NCI-H82 (cell line): ENCODE measurements around the gene COLGALT1.
"Not testable (repeated sequence)": the region's sequence is repeated elsewhere in the genome, so short reads cannot be mapped to it uniquely, and the experiment has no call there.

Source experiments
- DNase-seq: peaks from one replicate; lab custom pipeline; 2025; lab: John Stamatoyannopoulos, UW

The COLGALT1 gene

DNA sequence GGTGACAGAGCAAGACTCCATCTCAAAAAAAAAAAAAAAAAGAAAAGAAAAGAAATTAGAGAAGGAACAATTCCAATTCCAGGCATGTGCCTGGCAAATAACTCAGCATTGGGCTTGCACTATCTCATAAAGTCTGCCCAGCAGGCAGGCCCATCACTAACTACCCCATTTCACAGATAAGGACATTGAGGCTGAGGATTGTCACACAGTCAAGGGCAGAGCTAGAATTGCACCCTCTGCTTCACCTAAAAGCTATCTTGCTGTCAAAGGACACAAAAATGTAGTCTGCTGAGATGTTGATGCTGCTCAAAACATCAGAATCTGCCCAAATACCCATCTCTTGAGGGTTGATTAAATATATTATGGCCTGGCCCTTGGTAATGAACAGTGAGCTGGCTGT lies 20.7 kb upstream of the COLGALT1 start:
- no peak for DNase-seq

DNA sequence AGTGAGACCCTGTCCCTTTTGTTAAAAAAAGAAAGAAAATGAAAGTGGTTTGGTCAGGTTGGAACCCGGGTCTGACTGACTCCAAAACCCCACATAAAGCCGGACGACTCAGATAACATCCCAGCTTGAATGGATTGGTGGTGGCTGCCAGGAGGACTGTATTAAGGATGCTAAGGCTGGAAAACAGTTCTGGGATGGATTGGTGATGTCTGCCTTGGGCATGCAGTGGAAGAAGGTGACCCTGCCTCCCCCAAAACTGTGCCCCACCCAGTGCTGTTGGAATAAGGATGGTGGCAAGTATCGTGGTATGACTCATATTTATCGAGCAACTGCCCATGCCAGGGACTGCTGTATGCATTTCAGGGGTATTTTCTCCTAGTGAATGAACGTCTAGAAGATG lies 18.5 kb upstream of the COLGALT1 start:
- no peak for DNase-seq

DNA sequence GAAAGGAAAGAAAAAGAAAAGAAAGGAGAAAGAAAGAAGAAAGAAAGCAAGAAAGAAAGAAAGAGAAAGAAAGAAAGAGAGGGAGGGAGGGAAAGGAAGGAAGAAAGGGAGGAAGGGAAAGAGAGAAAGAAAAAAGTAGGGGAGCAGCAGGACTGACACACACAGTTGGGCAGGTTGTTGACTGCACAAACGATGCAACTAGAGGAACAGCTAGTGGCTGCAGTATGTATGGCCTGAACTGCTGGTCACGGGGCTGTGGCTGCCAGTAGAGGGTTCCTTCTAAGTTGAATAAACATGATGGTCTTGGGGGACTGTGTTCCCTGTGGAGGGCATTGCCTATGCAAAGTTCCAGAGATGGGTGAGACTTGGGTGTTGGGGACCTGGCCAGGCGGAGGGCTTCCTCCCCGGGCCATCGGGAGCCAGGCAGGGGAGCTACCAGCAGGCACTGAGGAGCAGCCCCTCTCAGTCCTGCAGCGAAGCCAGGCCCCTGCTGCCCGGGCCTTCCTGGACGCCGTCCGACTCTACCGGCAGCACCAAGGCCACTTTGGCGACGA lies 16.7 kb upstream of the COLGALT1 start:
- peak; percentile 49 for DNase-seq

DNA sequence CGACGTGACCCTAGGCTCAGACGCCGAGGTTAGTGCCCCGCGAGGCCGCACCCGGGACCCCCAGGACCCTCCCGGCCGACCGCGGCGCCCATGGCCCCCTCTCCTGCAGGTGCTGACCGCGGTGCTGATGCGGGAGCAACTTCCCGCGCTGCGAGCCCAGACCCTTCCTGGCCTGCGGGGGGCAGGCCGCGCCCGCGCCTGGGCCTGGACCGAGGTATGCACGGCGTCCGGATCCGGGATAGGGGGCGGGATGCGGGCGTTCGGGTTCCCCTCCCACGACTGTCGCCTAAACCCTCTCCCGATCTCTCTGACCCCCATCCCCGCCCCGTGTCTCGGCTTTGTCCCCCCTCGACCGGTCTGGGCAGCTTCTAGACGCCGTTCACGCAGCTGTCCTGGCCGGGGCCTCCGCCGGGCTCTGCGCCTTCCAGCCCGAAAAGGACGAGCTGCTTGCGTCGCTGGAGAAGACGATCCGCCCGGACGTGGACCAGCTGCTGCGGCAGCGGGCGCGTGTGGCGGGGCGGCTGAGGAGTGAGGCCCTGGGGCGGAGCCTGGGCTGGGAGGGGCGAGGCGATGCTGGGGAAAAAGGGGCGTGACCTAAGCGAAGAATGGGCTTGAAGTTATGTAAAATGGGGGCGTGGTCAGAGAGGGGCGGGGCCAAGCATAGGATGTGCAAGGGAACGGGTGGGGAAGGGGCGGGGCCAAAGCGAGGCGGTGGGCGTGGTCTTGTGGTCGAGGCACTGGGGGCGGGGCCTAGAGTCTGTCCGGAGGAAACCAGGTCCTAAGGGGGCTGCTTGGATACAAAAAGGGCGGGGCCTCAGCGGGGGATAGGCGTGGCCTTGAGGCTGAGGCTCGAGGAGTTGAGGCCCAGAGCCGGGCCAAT lies 16.0 kb upstream of the COLGALT1 start:
- peak; percentile 100 for DNase-seq

DNA sequence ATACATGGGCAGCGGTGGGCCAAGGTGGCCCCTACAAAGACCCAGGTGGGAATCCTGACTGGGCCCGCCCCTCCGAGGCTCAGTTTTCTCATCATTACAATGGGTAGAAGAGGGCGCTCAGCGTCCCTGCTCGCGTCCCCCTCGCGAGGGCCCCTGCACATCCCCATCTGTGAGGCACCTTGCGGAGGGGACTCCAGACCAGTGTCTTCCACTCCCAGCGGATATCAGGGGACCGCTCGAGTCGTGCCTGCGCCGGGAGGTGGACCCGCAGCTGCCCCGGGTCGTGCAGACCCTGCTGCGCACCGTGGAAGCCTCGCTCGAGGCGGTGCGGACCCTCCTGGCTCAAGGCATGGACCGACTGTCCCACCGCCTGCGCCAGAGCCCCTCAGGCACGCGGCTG lies 15.3 kb upstream of the COLGALT1 start:
- no peak for DNase-seq

DNA sequence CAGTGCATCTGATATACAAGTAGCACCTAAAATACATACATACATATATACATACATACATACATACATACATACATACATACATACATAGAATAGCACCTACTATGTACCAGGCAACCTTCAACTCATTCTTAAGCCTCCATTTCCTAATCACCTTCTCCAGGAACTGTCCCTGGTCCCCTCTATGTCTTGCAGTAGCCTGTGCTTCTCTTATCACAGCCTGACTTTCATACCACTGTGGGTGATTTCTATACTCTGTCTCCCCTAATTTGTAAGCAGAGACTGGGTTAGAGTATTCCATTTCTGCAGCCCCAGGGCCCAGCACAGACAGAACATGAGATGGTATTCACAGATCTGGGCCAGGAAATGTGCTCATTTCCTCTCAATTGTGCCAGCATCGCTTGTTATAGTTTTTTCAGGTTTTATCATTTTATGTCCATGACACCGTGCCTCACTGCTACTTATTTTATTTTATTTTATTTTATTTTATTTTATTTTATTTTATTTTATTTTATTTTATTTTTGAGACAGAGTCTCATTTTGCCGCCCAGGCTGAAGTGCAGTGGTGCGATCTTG lies 14.2 kb upstream of the COLGALT1 start:
- DNase-seq, result no peak

DNA sequence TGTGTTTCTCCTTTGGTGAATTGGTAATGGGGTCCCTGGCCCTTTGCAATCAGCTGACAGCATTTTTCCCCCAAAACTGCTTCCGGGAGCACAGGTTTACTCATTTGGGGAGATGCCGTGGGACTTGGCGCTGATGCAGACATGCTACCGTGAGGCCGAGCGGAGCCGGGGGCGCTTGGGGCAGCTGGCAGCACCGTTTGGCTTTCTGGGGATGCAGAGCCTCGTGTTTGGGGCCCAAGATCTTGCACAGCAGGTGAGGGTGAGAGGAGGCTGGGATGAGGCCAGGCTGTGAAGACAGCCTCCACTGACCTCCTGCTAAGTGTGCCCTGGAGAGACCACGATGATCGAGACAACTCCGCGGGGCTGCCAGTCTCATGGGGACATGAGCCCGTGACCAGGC lies 13.4 kb upstream of the COLGALT1 start:
- no peak for DNase-seq

DNA sequence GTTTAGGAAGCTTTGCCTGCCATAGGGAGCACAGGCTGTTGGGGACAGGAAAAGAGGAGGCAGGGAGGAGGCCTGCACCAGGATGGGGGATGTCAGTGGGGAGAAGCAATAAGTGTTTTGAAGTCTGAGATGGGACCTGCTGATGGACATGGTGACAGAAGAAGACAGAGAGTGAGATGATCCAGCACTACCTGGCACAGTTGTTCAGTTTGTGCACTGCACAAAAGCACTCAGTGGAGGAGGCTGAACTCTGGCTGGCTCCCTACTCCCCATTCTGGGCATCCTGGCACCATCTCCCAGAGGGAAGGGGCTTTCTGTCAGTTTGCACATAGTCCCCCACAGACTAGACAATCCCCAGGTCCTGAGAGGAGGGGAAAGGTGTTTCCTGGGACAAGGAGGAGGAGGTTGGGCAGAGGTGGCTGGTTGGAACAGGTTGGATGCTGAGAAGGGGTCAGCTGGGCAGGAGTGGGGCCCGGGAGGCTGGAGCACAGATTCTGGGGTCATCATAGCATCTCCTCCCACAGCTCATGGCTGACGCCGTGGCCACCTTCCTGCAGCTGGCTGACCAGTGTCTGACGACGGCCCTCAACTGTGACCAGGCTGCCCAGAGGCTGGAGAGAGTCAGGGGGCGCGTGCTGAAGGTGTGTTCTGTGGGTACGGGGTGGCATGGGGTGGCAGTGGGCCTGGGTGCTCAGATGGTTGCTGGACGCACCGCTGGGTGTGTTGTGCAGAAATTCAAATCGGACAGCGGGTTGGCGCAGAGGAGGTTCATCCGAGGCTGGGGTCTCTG lies 12.5 kb upstream of the COLGALT1 start:
- DNase-seq, result no peak

DNA sequence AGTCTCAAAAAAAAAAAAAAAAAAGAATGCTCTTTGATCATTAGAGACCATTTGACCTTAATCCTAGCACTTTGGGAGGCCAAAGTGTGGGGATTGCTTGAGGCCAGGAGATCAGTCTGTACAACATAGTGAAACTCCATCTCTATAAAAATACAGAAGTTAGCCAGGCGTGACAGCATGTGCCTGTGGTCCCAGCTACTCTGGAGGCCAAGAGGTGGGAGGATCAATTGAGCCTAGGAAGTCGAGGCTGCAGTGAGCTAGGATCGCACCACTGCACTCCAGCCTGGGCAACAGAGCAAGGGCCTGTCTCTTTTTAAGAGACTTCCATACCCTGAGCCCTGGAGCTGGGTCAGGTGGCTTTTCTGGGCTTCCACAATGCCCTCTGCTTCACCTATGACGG lies 11.5 kb upstream of the COLGALT1 start:
- no peak for DNase-seq

DNA sequence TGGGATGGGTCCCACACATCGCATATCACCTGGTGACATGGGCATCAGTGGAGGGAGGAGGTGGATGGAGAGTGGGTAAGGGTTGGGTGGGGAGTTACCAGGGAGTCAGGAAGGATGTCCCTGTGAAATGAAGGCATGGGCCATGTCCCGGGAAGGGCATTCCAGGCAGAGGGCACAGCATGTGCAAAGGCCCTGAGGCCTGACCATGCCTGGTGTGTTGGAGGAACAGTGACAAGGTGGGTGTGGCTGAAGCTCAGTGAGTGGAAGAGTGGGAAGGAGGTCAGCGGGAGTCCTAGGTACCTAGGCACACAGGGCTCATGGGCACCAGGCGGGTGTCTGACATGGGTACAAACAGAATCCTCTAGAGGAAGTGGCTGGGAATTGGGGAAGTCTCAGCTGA lies 11.0 kb upstream of the COLGALT1 start:
- DNase-seq, result no peak

DNA sequence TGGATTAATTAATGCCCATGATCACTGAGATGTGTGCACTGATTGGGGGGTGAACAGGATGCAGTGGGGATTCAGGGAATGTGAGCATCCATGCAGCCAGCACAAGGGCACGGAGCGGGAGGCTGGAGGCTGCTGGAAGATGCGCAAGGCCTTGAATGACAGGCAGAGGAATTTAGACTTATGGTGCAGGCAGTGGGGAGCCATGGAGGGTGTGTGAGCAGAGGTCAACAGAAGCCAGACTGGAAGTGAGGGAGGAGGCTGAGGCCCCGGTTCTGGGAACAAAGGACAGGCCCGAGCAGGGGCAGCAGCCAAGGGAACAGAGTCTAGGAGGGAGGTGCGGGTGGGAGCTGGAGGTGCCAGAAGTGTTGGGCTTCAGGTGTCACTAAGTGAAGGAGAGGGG lies 7.3 kb upstream of the COLGALT1 start:
- DNase-seq, result no peak

DNA sequence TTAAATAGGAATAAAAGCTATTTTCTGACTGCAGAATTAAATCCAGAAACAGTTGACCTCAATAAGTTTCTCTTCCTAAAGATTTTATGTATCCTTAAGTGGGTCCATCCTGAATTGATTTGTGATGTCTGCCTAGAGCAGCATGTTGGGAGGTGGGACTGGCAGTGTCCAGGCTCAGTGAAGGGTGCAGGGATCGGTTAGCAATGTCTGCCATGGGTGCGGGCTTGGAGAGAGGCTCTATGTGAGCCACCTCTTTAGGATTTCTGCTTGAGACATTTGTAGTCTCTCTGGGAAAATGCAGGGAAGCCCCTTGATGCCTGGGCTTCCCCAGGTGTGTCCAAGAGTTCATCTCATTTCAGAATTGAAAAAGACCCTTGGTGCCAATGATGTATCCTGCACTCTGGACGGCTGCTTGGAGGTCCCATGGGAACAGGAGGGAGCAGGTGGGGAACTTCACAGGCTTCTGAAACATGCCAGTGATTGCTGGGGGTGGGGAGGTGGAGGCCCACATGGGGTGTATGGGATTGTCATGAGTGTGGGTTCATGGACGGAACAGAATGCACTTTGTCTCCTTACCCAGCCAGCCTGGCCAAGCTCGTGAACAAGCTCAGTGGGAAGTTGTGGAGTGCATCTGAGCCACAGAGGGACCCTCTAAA lies 6.2 kb upstream of the COLGALT1 start:
- DNase-seq, result peak; percentile 59

DNA sequence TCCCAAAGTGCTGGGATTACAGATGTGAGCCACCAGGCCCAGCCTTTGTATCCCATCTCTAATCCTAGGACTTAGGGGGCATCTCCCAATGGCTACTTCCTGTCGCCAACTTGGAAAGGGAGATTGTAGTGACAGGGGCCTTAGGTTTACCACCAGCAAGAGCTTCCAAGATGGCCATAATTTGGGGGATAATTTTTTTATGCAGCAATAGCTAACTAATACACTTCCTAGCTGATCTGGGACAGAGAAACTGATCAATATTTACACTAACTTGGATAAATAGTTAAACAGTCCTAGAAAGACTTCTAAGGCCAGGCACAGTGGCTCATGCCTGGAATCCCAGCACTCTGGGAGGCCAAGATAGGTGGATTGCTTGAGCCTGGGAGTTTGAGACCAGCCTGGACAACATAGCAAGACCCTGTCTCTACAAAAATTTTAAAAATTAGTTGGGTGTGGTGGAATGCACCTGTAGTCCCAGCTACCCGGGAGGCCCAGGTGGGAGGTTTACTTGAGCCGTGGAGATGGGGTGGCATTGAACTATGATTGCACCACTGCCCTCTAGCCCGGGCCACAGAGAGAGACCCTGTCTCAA lies 5.3 kb upstream of the COLGALT1 start:
- no peak for DNase-seq

DNA sequence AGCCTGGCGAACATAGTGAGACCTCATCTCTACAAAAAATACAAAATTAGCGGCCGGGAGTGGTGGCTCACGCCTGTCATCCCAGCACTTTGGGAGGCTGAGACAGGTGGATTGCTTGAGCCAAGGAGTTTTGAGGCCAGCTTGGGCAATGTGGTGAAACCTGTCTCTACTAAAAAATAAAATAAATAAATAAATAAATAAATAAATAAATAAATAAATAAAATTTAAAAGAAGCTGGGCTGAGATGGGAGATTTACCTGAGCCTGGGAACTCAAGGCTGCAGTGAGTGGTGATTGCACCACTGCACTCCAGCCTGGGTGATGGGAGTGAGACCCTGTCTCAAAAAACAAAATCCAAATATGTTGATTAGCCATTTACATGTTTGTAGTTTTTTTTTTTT lies 2.7 kb upstream of the COLGALT1 start:
- not testable (repeated sequence) for DNase-seq

DNA sequence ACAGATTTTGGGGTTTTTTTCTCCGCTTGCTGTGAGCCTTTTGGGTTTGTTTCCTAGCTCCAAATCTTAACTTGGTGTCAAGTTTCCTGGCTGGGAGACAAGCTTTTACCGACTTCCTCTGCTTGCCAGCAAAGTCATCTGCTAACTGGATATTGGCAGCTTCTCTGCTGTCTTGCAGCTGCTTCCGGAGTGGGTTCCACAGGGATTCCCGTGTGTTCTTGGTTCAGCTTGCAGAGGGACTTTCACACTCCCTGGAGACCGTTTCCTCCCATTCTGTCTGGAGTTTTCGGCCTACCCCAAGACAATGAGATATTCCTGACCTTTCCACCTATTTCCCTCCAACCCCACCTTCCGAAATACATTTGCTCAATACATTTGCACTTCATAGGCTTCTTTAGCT lies 2.2 kb upstream of the COLGALT1 start:
- peak; percentile 68 for DNase-seq

DNA sequence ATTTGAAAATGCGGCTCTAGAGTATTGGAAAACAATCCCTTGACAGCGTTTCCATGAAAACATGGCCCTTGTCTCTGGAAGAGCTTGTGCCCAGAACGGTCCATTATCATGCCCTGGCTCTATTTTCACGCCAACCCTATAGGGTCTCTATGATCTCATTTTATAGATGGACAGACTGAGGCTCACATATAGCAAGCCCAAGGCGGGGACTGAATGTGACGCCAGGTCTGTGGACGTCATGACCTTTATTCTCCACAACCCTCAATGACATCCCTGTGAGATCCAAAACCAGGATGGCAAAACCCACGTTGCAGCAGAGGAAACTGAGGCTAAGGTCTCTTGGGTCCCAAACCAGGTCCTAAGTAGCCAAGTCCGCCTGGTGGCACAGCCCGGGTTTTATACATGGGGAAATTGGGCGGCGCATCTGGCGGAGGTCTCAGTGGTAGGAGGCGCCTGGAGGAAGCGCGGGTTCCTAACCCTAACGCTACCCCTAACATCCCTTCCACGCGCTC lies 425 bp upstream of the COLGALT1 start:
- DNase-seq, result no peak

DNA sequence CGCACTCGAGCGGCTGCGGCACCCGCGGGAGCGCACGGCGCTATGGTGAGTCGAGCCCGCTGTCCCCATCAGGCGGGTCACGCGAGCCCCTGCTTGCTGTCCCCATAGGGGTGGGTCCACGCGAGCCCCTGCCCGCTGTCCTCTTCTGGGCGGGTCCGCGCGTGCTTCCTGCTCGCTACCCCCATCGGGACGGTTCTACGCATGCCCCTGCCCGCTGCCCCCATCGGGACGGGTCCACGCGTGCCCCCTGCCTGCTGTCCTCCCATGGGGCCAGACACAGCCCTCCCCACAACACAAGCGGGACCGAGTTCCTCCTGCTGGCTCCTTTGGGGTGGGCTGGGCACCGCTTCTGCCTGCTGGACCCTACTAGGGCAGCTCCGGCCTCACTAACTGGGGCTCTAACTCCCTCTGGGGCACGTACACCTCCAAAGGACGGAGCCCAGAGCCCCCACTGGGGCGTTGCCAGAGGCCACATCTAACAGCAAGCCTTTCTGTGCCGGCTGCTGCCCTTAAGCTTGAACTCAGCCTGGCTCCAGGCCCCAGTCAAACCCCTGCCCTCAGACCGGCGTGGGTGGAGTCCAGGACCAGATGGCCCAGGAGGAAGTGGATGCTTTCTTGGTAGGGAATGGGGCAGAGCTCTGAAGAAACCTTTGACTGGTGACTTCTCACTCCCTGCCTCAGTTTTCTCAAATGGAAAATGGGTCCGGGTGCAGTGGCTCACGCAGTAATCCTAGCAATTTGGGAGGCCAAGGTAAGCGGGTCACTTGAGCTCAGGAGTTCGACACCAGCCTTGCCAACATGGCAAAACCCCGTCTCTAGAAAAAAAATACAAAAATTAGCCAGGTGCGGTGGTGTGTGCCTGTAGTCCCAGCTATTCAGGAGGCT lies 722 bp downstream of the COLGALT1 start:
- DNase-seq, result peak; percentile 83

DNA sequence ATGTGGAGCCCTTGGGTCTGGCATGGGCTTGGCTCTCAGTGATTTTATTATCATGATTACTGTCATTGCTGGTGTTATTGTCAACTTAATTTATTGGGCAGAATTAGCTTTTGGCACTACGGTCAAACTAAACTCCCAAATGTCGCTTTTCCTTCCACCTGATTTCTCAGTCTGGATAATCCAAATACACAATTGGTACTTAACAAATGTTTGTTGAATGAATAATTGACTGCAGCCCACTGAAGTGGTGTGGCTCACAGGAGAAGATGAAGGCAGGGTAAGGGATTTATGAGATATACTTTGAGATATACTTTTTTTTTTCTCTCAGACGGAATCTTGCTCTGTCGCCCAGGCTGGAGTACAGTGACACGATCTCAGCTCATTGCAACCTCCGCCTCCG lies 1.5 kb downstream of the COLGALT1 start:
- no peak for DNase-seq

DNA sequence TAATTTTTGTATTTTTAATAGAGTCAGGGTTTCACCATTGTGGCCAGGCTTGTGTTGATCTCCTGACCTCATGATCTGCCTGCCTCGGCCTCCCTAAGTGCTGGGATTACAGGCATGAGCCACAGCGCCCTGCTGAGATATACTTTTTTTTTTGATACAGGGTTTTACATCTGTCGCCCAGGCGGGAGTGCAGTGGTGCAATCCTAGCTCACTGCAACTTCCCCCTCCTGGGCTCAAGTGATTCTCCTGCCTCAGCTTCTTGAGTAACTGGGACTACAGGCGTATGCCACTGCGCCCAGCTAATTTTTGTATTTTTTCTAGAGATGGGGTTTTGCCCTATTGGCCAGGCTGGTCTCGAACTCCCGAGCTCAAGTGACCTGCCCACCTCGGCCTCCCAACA lies 2.0 kb downstream of the COLGALT1 start:
- no peak for DNase-seq

DNA sequence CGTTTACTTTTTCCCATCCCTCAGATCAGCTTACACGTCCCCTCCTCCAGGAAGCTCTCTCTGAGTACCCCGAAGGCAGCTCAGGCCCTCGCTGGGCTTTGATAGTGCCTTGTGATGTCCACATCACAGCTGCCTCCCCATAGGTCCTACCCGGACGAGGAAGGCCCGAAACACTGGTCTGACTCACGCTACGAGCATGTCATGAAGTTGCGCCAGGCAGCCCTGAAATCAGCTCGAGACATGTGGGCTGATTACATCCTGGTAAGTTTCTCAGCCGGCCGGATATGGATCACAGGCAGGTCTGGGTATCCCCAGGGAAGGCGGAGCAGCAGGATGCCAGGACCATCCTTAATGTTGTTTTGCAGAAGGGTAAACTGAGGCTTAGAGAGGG lies 4.8 kb downstream of the COLGALT1 start:
- no peak for DNase-seq

DNA sequence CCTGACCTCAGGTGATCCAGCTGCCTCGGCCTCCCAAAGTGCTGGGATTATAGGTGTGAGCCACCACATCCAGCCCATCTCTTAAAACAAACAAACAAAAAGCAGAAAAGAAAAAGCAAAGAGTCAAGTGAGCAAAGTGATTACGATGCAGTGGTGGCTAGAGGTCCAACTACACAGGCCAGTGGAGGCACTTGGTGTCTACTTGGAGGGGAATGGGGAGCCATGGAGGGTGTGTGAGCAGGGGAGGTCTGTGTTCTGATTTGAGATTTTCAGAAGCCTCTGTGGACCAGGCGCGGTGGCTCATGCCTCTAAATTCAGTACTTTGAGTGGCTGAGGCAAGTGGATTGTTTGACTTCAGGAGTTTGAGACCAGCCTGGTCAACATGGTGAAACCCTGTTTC lies 6.6 kb downstream of the COLGALT1 start:
- no peak for DNase-seq
